Mucosa of descending colon (tissue), 3 donors: Measurements from ENCODE around the gene MYMK. TPM values are rescaled to one million over a fixed set of nuclear protein-coding genes. Genes with fewer than 3 reads are reported as not detected.

Experiments used
- ATAC-seq: fragments of 200-7000 bp; cut with Tn5 transposase; one replicate; pipeline ENCODE4 v1.9.1; 2020; ENCODE audit warnings: mild to moderate bottlenecking, moderate library complexity
- DNase-seq, 3 donors: peaks; one replicate each; pipeline ENCODE4 v3.0.0-alpha.2; 2020
- H3K36me3 ChIP-seq: fragments of 200-600 bp; one replicate; pipeline ENCODE4 v1.8.0; 2021; ENCODE audit warnings: low read depth, mild to moderate bottlenecking
- H3K4me1 ChIP-seq: fragments of 200-600 bp; one replicate; pipeline ENCODE4 v1.8.0; 2021; ENCODE audit warnings: low read depth, mild to moderate bottlenecking
- H3K4me3 ChIP-seq: fragments of 200-600 bp; one replicate; pipeline ENCODE4 v1.8.0; 2021; ENCODE audit warnings: mild to moderate bottlenecking
- H3K9me3 ChIP-seq: fragments of 200-600 bp; one replicate; pipeline ENCODE4 v1.8.0; 2021; ENCODE audit warnings: mild to moderate bottlenecking
- CTCF ChIP-seq: fragments of 200-600 bp; IDR thresholded peaks from one replicate; pipeline ENCODE4 v1.8.0; 2022; ENCODE audit warnings: antibody characterized with exemption, mild to moderate bottlenecking
- intact Hi-C, 2 donors: fragments of 100-400 bp; cut with DNase I in 1 of 2; cut with micrococcal nuclease in 1 of 2; formaldehyde crosslinking; loops; one replicate each; pipeline versions ENCODE4 v1.11.0 to v1.11.1; 2022; cut with DNase I, micrococcal nuclease
- total RNA-seq, 3 donors: library from RNA; stranded (reverse); fragmentation: NEBNext Ultra II Directional in 2 of 3; extraction: Animal tissue kit (Norgen Biotek cat#: 25700) in 2 of 3; gene quantifications; one replicate each; pipeline versions ENCODE4 v1.2.1 to v1.2.4, GENCODE V29; 2021 to 2023
- donor health status: DM: no; HTN: no; CAD: no; lungs with moderate emphysema.
- donor health status: DM: no; HTN: no; CAD: no.
- donor health status: DM: no; HTN: yes; CAD: no.

The MYMK gene
- total RNA-seq, 3 donors from 2014 or later, result not detected

- peak in 1 of 3 donors; percentile 22 for DNase-seq
- no peaks in the 10 kb centered on the region for H3K9me3 ChIP-seq
- H3K4me1 ChIP-seq, result peaks cover 9% of the 10 kb centered on the region
- no peak for TF ChIP-seq CTCF
- no peak for ATAC-seq
- no peak overlapping the region for H3K4me3 ChIP-seq
- no peaks in the 10 kb centered on the region for H3K36me3 ChIP-seq
- intact Hi-C loops, result no loop called here
Measured at GRCh38 chr9:133494636-133495326, 30.0 kb downstream of the MYMK start.

DNA sequence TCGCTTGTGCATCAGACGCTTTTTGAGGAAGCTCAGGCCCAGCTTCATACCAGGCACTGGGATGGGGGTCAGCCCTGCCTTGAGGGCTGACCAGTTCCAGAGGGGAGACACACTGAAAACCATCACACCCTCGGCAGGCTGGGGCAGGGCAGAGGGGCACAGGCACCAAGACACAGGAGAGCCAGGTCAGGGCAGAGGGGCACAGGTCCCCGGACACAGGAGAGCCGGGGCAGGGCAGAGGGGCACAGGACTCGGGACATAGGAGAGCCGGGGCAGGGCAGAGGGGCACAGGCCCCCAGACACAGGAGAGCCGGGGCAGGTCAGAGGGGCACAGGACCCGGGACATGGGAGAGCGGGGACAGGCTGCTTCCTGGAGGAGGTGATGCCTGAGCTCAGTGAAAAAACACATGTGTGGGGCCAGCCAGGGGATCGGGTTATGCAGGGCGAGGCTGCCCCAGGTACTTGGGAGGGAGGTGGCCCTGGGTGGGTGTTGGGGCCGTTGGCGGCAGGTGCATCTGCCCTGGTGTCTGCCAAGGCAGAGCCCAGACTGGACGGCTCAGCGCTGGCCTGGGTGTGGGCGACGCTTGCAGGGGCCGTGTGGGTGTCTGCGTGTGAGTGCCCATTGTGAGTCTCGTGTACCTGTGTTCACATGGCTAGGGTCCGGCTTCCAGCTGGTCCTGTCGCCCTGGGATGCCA lies 30.8 kb downstream of the MYMK start:
- intact Hi-C loops, result no loop called here
- Histone ChIP-seq H3K4me1 (peaks cover 4% of the 10 kb centered on the region), H3K9me3 (no peaks in the 10 kb centered on the region), H3K4me3 (no peak overlapping the region), H3K36me3 (no peaks in the 10 kb centered on the region)
- DNase-seq (peak in 1 of 3 donors; percentile 36), ATAC-seq (no peak)
- no peak for TF ChIP-seq CTCF

GRCh38 chr9:133493428-133493827 lies 31.3 kb downstream of the MYMK start:
- DNase-seq, result peak in 2 of 3 donors; percentile 21 to 30
- ATAC-seq, result no peak
- Histone ChIP-seq H3K36me3 (no peaks in the 10 kb centered on the region), H3K4me3 (no peak overlapping the region), H3K4me1 (no peaks in the 10 kb centered on the region), H3K9me3 (no peaks in the 10 kb centered on the region)
- no peak for TF ChIP-seq CTCF
- intact Hi-C loops, result no loop called here

DNA sequence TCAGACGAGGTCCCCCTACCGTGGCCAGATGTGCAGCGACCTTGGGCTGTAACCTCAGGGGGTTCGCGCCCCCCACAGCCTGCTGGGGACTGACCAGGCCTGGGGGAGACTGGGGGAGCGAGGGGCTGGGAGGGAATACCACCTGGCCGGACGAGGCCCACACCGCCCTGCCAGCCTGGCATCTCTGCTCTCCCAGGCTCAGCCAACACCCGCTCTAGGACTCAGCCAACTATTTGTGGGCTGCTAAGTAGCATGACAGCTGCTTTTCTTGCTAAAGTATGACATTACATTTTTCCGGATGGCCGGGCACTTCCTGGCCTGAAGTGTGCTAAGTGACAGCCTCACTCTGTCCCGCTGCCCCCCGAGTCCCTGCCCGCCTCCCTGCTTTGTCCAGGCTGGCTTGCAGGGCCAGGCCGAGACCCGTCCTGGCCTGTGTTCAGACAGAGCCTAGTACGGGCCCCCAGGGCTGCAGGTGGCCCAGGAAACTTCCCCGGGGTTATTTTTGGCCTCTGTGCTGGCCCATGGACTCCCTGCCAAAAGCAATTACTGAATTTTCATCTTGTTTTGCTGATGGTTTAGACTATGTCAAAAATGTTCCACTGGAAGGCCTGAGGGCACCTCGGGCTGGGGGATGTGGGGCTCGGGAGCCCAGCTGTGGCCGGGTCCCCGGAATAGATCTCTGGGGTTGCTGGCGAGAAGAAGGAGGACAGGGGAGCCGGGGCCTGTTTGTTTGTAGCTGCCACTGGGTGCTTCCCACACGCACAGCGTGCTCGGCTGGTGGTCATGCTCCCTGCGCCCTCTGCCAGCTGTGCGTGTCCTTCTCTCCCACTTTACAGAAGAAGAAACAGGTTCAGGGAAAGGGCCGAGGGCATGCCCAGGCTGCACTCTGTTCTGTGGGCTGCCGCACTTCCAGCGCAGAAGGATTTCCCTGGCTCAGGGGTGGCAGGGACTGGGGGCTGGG lies 32.4 kb downstream of the MYMK start:
- Histone ChIP-seq H3K9me3 (no peaks in the 10 kb centered on the region), H3K4me1 (no peaks in the 10 kb centered on the region), H3K36me3 (no peaks in the 10 kb centered on the region), H3K4me3 (no peak overlapping the region)
- no peak for ATAC-seq
- peak in 2 of 3 donors; percentile 25 to 46 for DNase-seq
- intact Hi-C loops, result no loop called here
- TF ChIP-seq CTCF, result no peak

DNA sequence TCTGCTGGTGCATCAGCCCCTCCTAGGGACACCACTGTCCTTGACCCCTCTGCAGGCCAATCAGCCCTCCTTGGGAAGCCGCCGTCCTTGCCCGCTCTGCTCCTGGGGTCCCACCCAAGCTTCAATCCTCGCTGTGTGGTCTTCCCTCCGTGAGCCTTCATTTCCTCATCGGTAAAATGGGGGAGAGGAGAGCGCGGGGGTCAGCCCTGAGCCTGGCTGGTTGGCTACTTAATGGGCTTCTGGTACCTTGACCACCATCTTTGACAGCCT lies 33.2 kb downstream of the MYMK start:
- H3K36me3 ChIP-seq, result no peaks in the 10 kb centered on the region
- no peak overlapping the region for H3K4me3 ChIP-seq
- H3K4me1 ChIP-seq, result no peaks in the 10 kb centered on the region
- peak in 1 of 3 donors; percentile 31 for DNase-seq
- ATAC-seq, result no peak
- intact Hi-C loops, result no loop called here
- no peak for TF ChIP-seq CTCF
- no peaks in the 10 kb centered on the region for H3K9me3 ChIP-seq
